Sigmoid colon (tissue), 7 donors: ENCODE results near the gene SPOCD1. TPM values are rescaled to one million over a fixed set of nuclear protein-coding genes. Genes with fewer than 3 reads are reported as not detected.

Source experiments
- DNase-seq: peaks from one replicate; pipeline ENCODE4 v3.0.0-alpha.2; 2019
- H3K27ac ChIP-seq, 4 donors: fragments of 200-600 bp; sonication (generic); one replicate each; pipeline ENCODE4 v1.5.1; 2016 to 2019; ENCODE audit warnings: mild to moderate bottlenecking in 1 of 4
- H3K27me3 ChIP-seq, 3 donors: fragments of 200-600 bp; sonication (generic); one replicate each; pipeline ENCODE4 v1.5.1; 2019; ENCODE audit warnings: mild to moderate bottlenecking in 1 of 3
- H3K36me3 ChIP-seq, 4 donors: fragments of 200-600 bp; sonication (generic); one replicate each; pipeline ENCODE4 v1.5.1; 2016 to 2019
- H3K4me1 ChIP-seq, 4 donors: fragments of 200-600 bp; sonication (generic); one replicate each; pipeline ENCODE4 v1.5.1; 2017 to 2019
- H3K4me3 ChIP-seq, 4 donors: fragments of 200-600 bp; sonication (generic); one replicate each; pipeline ENCODE4 v1.5.1; 2017 to 2019; ENCODE audit warnings: mild to moderate bottlenecking in 2 of 4, moderate library complexity in 1 of 4
- H3K9me3 ChIP-seq, 4 donors: fragments of 200-600 bp in 3 of 4; sonication (generic) in 3 of 4; one replicate each; pipeline versions ENCODE4 v1.5.1 to v1.6.1; 2013 to 2019
- EP300 ChIP-seq, 4 donors: sonication (generic); formaldehyde crosslinking; IDR thresholded peaks; one replicate each; pipeline ENCODE4 v1.6.1; 2017; ENCODE audit warnings: antibody characterized with exemption in 4 of 4
- POLR2A ChIP-seq, 2 donors: fragments of 450-650 bp; IDR thresholded peaks; one replicate each; pipeline ENCODE4 v1.6.1; 2016; ENCODE audit warnings: antibody characterized with exemption in 2 of 2, mild to moderate bottlenecking in 2 of 2, moderate library complexity in 2 of 2
- POLR2AphosphoS5 ChIP-seq, 4 donors: sonication (generic); formaldehyde crosslinking; IDR thresholded peaks; one replicate each; pipeline ENCODE4 v1.6.1; 2017; ENCODE audit warnings: antibody characterized with exemption in 4 of 4
- WGBS, 2 donors: extraction: QIAGEN DNeasy Blood & Tissue Kit; methylation state at CpG; one replicate each; pipeline ENCODE4 v1.1.7; 2013; 5-methylcytosine and 5-hydroxymethylcytosine counted together
- intact Hi-C: fragments of 100-400 bp; cut with DNase I; formaldehyde crosslinking; loops from one replicate; pipeline ENCODE4 v1.15.1; 2023
- polyA plus RNA-seq, 3 donors: library from polyadenylated mRNA; stranded (reverse); fragments of 200-250 nt; gene quantifications; one replicate each; pipeline ENCODE4 v1.2.3, GENCODE V29; 2013
- total RNA-seq, 4 donors: library from RNA; depleted of rRNA; stranded (reverse); fragments of >200 nt; gene quantifications; one replicate each; pipeline ENCODE4 v1.1.0, GENCODE V29; 2016
- TF ChIP-seq, protein P1 (sequence below), 4 experiments: fragments of 450-650 bp in 3 of 4; fragments of 200-600 bp in 1 of 4; IDR thresholded peaks; one replicate each; pipeline ENCODE4 v1.5.1; 2016 to 2019; ENCODE audit warnings: antibody characterized with exemption in 4 of 4, mild to moderate bottlenecking in 3 of 4, moderate library complexity in 2 of 4
- donor health status: healthy with polysubstance abuse.
- donor health status: Bipolar disorder and iron deficiency.
- donor health status: healthy.

SPOCD1 gene
- total and polyA plus RNA-seq, 7 donors, result 0.14 to 0.70 (median 0.55) TPM; not detected in 4

DNA sequence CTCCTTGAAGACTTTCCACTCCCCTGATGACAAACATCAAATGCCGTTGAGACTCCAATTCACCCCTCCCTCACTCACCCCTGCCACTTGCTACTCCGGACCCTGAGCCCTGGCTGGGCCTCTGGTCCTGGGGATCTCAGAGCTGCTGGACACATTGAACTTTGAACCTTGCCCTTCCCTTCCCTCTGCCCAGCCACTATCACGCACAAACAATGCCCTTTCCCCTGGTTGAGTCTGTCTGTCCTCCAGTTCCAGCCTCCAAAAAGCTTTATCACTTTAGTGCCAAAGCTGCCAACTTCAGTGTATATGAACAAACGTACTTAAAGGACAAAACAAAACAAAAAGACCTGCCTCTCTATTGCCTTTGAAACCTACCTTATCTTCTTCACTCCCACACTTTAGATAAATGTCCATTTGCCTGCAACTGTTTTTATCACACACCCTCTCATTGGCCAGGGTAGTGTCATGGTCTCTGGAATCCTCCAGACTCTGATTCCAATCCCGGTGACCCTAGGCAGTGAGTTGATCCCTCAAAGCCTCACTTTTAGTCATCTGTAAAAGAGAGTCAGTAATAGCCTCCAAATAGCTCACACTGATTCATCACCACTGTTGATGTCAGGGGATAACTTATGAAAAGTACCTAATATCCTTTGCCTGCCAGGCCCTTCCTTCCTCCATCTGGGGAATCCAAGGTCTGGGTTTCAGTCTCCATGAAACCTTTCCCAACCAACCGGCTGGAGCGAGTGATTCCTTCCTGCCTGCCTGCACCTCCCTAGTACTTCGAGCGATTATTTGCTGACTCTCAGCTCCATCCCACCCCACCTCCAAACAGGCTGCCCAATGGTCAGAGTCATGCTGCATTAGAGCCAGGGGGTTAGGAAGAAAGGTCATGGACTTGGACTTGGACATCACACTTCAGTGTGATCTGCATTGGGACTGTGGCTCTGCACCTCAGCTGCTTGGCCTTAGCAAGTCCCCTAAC lies 15.9 kb upstream of the SPOCD1 start:
- Histone ChIP-seq H3K4me1 (no peaks in the 10 kb centered on the region), H3K27ac (no peak overlapping the region), H3K36me3 (no peaks in the 10 kb centered on the region), H3K4me3 (no peak overlapping the region), H3K9me3 (no peaks in the 10 kb centered on the region), H3K27me3 (no peaks in the 10 kb centered on the region)
- WGBS, 2 donors, result 61 to 78% methylated on average over 9 of the region's 9 CpGs
- intact Hi-C loops, result no loop called here
- no peak for DNase-seq
- TF ChIP-seq EP300 (IDR thresholded peaks at IDR 0.05), result no peak
- TF ChIP-seq, protein P1, sequence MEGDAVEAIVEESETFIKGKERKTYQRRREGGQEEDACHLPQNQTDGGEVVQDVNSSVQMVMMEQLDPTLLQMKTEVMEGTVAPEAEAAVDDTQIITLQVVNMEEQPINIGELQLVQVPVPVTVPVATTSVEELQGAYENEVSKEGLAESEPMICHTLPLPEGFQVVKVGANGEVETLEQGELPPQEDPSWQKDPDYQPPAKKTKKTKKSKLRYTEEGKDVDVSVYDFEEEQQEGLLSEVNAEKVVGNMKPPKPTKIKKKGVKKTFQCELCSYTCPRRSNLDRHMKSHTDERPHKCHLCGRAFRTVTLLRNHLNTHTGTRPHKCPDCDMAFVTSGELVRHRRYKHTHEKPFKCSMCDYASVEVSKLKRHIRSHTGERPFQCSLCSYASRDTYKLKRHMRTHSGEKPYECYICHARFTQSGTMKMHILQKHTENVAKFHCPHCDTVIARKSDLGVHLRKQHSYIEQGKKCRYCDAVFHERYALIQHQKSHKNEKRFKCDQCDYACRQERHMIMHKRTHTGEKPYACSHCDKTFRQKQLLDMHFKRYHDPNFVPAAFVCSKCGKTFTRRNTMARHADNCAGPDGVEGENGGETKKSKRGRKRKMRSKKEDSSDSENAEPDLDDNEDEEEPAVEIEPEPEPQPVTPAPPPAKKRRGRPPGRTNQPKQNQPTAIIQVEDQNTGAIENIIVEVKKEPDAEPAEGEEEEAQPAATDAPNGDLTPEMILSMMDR (IDR thresholded peaks at IDR 0.05), result no peak
- TF ChIP-seq POLR2A (IDR thresholded peaks at IDR 0.05), result no peak
- TF ChIP-seq POLR2AphosphoS5 (IDR thresholded peaks at IDR 0.05), result no peak

DNA sequence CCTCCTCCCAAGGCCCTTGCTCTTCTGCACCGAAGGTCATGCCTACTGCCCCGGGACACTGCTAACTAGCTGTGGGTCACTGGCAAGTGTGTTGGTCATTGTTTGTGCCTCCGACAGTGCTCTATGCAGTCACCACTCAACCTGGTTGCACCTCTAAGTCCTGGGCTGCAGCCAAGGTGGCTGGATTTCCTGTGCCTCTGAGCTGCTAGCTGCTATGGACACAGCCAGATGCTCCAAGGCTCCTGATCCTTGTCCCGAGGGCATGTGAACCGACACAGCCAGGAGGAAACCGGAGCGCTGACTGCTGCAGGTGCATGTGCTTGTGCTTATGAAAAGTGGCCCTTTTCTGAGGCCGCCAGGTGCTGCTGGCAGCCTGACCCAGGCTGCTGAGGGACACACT lies 14.7 kb upstream of the SPOCD1 start:
- Histone ChIP-seq H3K4me1 (no peaks in the 10 kb centered on the region), H3K27ac (no peak overlapping the region), H3K4me3 (no peak overlapping the region), H3K9me3 (no peaks in the 10 kb centered on the region), H3K36me3 (no peaks in the 10 kb centered on the region), H3K27me3 (no peaks in the 10 kb centered on the region)
- intact Hi-C loops, result no loop called here
- whole genome bisulfite sequencing, 2 donors, result 92 to 94% methylated on average over 8 of the region's 8 CpGs
- TF ChIP-seq EP300 (IDR thresholded peaks at IDR 0.05), result no peak
- TF ChIP-seq, protein P1 (IDR thresholded peaks at IDR 0.05), result no peak
- no peak for TF ChIP-seq POLR2AphosphoS5 (IDR thresholded peaks at IDR 0.05)
- no peak for TF ChIP-seq POLR2A (IDR thresholded peaks at IDR 0.05)
- no peak for DNase-seq

DNA sequence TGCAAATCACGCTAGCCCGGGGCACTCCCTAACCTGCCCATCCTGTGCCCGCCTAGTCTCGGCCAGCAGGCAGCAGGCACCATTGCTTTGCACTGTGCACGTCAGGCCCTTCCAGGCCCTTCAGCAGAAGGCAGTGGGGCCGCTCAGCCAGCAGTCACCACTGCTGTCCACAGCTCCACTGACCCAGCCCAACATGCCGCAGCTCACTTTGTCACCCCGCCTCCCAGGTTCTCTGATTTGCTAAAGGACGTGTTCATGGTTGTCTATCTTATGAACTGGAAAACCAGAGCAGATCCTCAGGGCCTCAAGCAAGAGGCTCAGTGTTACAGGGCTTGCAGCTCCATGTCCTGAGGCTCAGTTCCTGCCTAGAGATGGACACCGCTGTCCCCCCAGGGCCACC lies 14.2 kb upstream of the SPOCD1 start:
- H3K9me3 ChIP-seq, result no peaks in the 10 kb centered on the region
- 85 to 90% methylated on average over 10 of the region's 10 CpGs for WGBS, 2 donors
- no peak for DNase-seq

DNA sequence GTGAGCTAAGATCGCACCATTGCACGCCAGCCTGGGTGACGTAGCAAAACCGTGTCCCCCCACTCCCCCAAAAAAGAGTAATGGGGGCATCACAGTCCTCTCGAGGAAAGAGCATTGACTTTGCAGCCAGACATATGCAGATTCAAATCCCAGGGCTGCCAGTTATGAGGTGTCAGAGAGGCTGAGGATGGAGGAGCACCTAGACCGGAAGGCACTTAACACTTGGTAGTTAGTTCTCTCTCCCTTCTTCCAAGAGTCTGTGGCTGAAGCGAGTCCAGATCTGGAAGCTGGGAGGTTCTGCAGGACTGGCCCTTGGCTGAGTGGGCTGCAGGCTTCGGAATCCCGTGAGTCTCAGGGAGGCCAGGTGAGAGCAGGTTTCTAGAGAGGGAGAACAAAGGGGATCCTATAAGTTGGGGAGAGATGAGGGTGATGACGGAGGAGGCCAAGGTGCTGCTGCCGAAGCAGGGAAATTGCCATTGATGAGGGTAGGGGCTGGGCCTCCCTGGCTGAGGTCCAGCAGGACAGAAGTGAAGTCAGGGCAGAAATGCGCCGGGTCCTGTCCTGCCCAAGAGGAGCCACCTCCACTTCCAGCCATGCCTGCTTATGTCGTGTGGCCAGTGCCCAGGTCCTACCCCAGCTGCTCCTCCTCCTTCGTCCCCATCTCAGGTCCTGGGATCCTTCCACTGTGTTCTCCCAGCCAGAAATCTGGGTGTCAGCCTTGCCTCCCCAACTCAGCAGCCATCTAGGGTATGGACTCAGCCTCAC lies 13.3 kb upstream of the SPOCD1 start:
- no peak for DNase-seq
- intact Hi-C loops, result no loop called here
- Histone ChIP-seq H3K36me3 (no peaks in the 10 kb centered on the region), H3K4me3 (no peak overlapping the region), H3K9me3 (no peaks in the 10 kb centered on the region), H3K27ac (no peak overlapping the region), H3K27me3 (no peaks in the 10 kb centered on the region), H3K4me1 (no peaks in the 10 kb centered on the region)
- WGBS, 2 donors, result 88 to 90% methylated on average over 15 of the region's 15 CpGs
- TF ChIP-seq POLR2AphosphoS5 (IDR thresholded peaks at IDR 0.05) (no peak), EP300 (IDR thresholded peaks at IDR 0.05) (no peak), POLR2A (IDR thresholded peaks at IDR 0.05) (no peak)
- TF ChIP-seq, protein P1 (IDR thresholded peaks at IDR 0.05), result no peak

More for the DNA sequence above, 14.2 kb upstream of the SPOCD1 start:
- Histone ChIP-seq H3K27me3 (no peaks in the 10 kb centered on the region), H3K4me1 (no peaks in the 10 kb centered on the region), H3K27ac (no peak overlapping the region), H3K4me3 (no peak overlapping the region), H3K36me3 (no peaks in the 10 kb centered on the region)
- intact Hi-C loops, result no loop called here
- TF ChIP-seq POLR2AphosphoS5 (IDR thresholded peaks at IDR 0.05), result no peak
- TF ChIP-seq POLR2A (IDR thresholded peaks at IDR 0.05), result no peak
- no peak for TF ChIP-seq EP300 (IDR thresholded peaks at IDR 0.05)
- TF ChIP-seq, protein P1 (IDR thresholded peaks at IDR 0.05), result no peak
